WTC11 (cell line): ENCODE results near the gene DAB1.

ENCODE experiments used
- ARID4B ChIP-seq: sonication (generic); formaldehyde crosslinking; IDR thresholded peaks from 2 replicates; pipeline ENCODE4 v1.8.0; 2023; ENCODE audit warnings: missing genetic modification reagents, mild to moderate bottlenecking, borderline replicate concordance
- CREB1 ChIP-seq: sonication (generic); formaldehyde crosslinking; IDR thresholded peaks from 2 replicates; pipeline ENCODE4 v1.8.0; 2023; ENCODE audit warnings: mild to moderate bottlenecking, missing genetic modification reagents
- CTCF ChIP-seq: fragments of 200-600 bp; IDR thresholded peaks from 2 replicates; pipeline ENCODE4 v1.8.0; 2022; ENCODE audit warnings: antibody characterized with exemption
- E2F5 ChIP-seq: sonication (generic); formaldehyde crosslinking; IDR thresholded peaks from 2 replicates; pipeline ENCODE4 v1.8.1; 2022; ENCODE audit warnings: mild to moderate bottlenecking, moderate library complexity, missing genetic modification reagents
- ELF4 ChIP-seq: sonication (generic); formaldehyde crosslinking; IDR thresholded peaks from 2 replicates; pipeline ENCODE4 v1.8.1; 2022; ENCODE audit warnings: low read depth, mild to moderate bottlenecking, moderate library complexity, missing genetic modification reagents
- ETV6 ChIP-seq: sonication (generic); formaldehyde crosslinking; IDR thresholded peaks from 2 replicates; pipeline ENCODE4 v1.8.1; 2022; ENCODE audit warnings: mild to moderate bottlenecking, missing genetic modification reagents
- NFYB ChIP-seq: sonication (generic); formaldehyde crosslinking; conservative IDR thresholded peaks from 2 replicates; pipeline ENCODE4 v1.8.0; 2022; ENCODE audit warnings: low read depth, missing genetic modification reagents
- TP53 ChIP-seq: sonication (generic); formaldehyde crosslinking; IDR thresholded peaks from 2 replicates; pipeline ENCODE4 v1.8.1; 2023; ENCODE audit warnings: mild to moderate bottlenecking, missing genetic modification reagents

- TF ChIP-seq ELF4 (CRISPR knock-in tag) (no peak), CTCF (no peak), ARID4B (CRISPR knock-in tag) (no peak), CREB1 (CRISPR knock-in tag) (no peak), TP53 (no peak), NFYB (CRISPR knock-in tag) (no peak), ETV6 (CRISPR knock-in tag) (no peak), E2F5 (CRISPR knock-in tag) (no peak)
These were observed 465.9 kb downstream of the DAB1 start for GRCh38 chr1:56957931-56958330.
